SK-MEL-5 (cell line): ENCODE results near the gene MAEL. TPM values are rescaled to one million over a fixed set of nuclear protein-coding genes. Genes with fewer than 3 reads are reported as not detected.

Experiments used
- DNase-seq: peaks from one replicate; pipeline ENCODE4 v3.0.0-alpha.2; 2016; ENCODE audit warnings: low read depth, low spot score
- in situ Hi-C: cut with HindIII; loops from 2 replicates; pipeline ENCODE4 v1.10.0; 2016; ENCODE audit warnings: low sequenced_read_pairs, high pct_unique_total_duplicates, low pct_unique_long_range_greater_than_20kb
- polyA plus RNA-seq, 2 experiments: library from polyadenylated mRNA; depleted of rRNA; stranded (reverse); fragments of >200 nt; gene quantifications; 2 replicates each; pipeline ENCODE4 v1.2.3, GENCODE V29; 2015
- total RNA-seq: library from RNA; depleted of rRNA; stranded (reverse); fragments of >200 nt; shearing (Covaris generic); gene quantifications from 2 replicates; pipeline ENCODE4 v1.2.3, GENCODE V29; 2014; rRNA removed

MAEL gene
- not detected in 2 replicates for total RNA-seq
- polyA plus RNA-seq (2015; cell fraction: cytosol; rRNA removed) = 0.12 and 0.79 TPM in 2 replicates
- not detected in 2 replicates for polyA plus RNA-seq (2015; cell fraction: nucleus; rRNA removed)

- in situ Hi-C loops = no loop called here
- DNase-seq = no peak
Observed at GRCh38 chr1:166988974-166989515, at the start of gene MAEL. Gene MAEL, plus strand, starts transcription at chr1:166989280. Its CDS starts 73 bp downstream, at chr1:166989353.

GRCh38 chr1:166939741-166940375 is 49.2 kb upstream of the MAEL start:
- DNase-seq = no peak
- in situ Hi-C loops = no loop called here

GRCh38 chr1:166944186-166944967 is 44.7 kb upstream of the MAEL start:
- no peak for DNase-seq
- in situ Hi-C loops = no loop called here

GRCh38 chr1:166947398-166948043 is 41.6 kb upstream of the MAEL start:
- in situ Hi-C loops = no loop called here

GRCh38 chr1:166948856-166949350 is 40.2 kb upstream of the MAEL start:
- in situ Hi-C loops = no loop called here
- DNase-seq = no peak

More at GRCh38 chr1:166947398-166948043, 41.6 kb upstream of the MAEL start:
- DNase-seq = no peak

GRCh38 chr1:166950156-166950555 is 38.9 kb upstream of the MAEL start:
- in situ Hi-C loops = no loop called here
- DNase-seq = no peak

- no peak for DNase-seq
- in situ Hi-C loops = no loop called here
Observed at GRCh38 chr1:166951050-166951449, 38.0 kb upstream of the MAEL start.

GRCh38 chr1:166952002-166952746 is 36.9 kb upstream of the MAEL start:
- DNase-seq = no peak
- in situ Hi-C loops = no loop called here

- no peak for DNase-seq
- in situ Hi-C loops = no loop called here
Observed at GRCh38 chr1:166953491-166953890, 35.6 kb upstream of the MAEL start.

GRCh38 chr1:166956057-166956850 is 32.8 kb upstream of the MAEL start:
- DNase-seq = no peak
- in situ Hi-C loops = no loop called here

GRCh38 chr1:166956872-166957271 is 32.2 kb upstream of the MAEL start:
- in situ Hi-C loops = no loop called here
- DNase-seq = no peak

GRCh38 chr1:166960858-166961474 is 28.1 kb upstream of the MAEL start:
- in situ Hi-C loops = no loop called here
- DNase-seq = no peak

- DNase-seq = no peak
- in situ Hi-C loops = no loop called here
Observed at GRCh38 chr1:166969074-166969677, 19.9 kb upstream of the MAEL start.

- DNase-seq = no peak
- in situ Hi-C loops = no loop called here
Observed at GRCh38 chr1:166971252-166971651, 17.8 kb upstream of the MAEL start.

GRCh38 chr1:166972193-166972592 is 16.9 kb upstream of the MAEL start:
- no peak for DNase-seq
- in situ Hi-C loops = no loop called here

- no peak for DNase-seq
- in situ Hi-C loops = no loop called here
Observed at GRCh38 chr1:166972826-166973225, 16.3 kb upstream of the MAEL start.
